ENCODE results near the gene VEPH1. TPM values are rescaled to one million over a fixed set of nuclear protein-coding genes. Genes with fewer than 3 reads are reported as not detected.

VEPH1 gene
- total and polyA plus RNA-seq, 11 donors, result 0.40 to 0.79 (median 0.45) TPM; not detected in 6

- Histone ChIP-seq H3K36me3 (no peaks in the 10 kb centered on the region), H3K27me3 (no peaks in the 10 kb centered on the region), H3K27ac (no peak overlapping the region), H3K4me3 (no peak overlapping the region), H3K4me1 (peaks cover 0 to 8% (median 0%) of the 10 kb centered on the region in 12 donors), H3K9me3 (no peaks in the 10 kb centered on the region)
- TF ChIP-seq, protein P1, sequence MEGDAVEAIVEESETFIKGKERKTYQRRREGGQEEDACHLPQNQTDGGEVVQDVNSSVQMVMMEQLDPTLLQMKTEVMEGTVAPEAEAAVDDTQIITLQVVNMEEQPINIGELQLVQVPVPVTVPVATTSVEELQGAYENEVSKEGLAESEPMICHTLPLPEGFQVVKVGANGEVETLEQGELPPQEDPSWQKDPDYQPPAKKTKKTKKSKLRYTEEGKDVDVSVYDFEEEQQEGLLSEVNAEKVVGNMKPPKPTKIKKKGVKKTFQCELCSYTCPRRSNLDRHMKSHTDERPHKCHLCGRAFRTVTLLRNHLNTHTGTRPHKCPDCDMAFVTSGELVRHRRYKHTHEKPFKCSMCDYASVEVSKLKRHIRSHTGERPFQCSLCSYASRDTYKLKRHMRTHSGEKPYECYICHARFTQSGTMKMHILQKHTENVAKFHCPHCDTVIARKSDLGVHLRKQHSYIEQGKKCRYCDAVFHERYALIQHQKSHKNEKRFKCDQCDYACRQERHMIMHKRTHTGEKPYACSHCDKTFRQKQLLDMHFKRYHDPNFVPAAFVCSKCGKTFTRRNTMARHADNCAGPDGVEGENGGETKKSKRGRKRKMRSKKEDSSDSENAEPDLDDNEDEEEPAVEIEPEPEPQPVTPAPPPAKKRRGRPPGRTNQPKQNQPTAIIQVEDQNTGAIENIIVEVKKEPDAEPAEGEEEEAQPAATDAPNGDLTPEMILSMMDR (IDR thresholded peaks at IDR 0.05), result no peak
- no peak for TF ChIP-seq POLR2A (IDR thresholded peaks at IDR 0.05)
- 53 to 81% (median 72%) methylated on average over 2 of the region's 2 CpGs for WGBS, 4 donors
- DNase-seq, result no peak
- intact Hi-C loops (cut with DNase I), result no loop called here
- ATAC-seq, result no peak
Observed at GRCh38 chr3:157333551-157333991, 169.6 kb downstream of the VEPH1 start.

GRCh38 chr3:157330206-157330605, 173.0 kb downstream of the VEPH1 start:
- Histone ChIP-seq H3K27ac (no peak overlapping the region), H3K9me3 (peaks cover 0 to 3% (median 0%) of the 10 kb centered on the region in 12 donors), H3K27me3 (no peaks in the 10 kb centered on the region), H3K36me3 (no peaks in the 10 kb centered on the region), H3K4me1 (peaks cover 0 to 8% (median 0%) of the 10 kb centered on the region in 12 donors), H3K4me3 (no peak overlapping the region)
- DNase-seq (no peak), ATAC-seq (no peak)
- intact Hi-C loops (cut with DNase I), result no loop called here
- TF ChIP-seq, protein P1 (IDR thresholded peaks at IDR 0.05), result no peak
- TF ChIP-seq POLR2A (IDR thresholded peaks at IDR 0.05), result no peak
- 79 to 89% (median 82%) methylated on average over 1 of the region's 1 CpG for WGBS, 4 donors

GRCh38 chr3:157329551-157329950, 173.7 kb downstream of the VEPH1 start:
- Histone ChIP-seq H3K27me3 (no peaks in the 10 kb centered on the region), H3K4me3 (peak overlapping the region in 2 of 12 donors; percentile 12 to 15), H3K9me3 (peaks cover 0 to 3% (median 0%) of the 10 kb centered on the region in 12 donors), H3K36me3 (no peaks in the 10 kb centered on the region), H3K27ac (no peak overlapping the region), H3K4me1 (peaks cover 0 to 8% (median 0%) of the 10 kb centered on the region in 12 donors)
- TF ChIP-seq, protein P1 (IDR thresholded peaks at IDR 0.05), result no peak
- TF ChIP-seq POLR2A (IDR thresholded peaks at IDR 0.05), result no peak
- intact Hi-C loops (cut with DNase I), result no loop called here
- 68 to 86% (median 78%) methylated on average over 2 of the region's 2 CpGs for WGBS, 4 donors
- ATAC-seq, result no peak
- no peak for DNase-seq

GRCh38 chr3:157327837-157328236, 175.4 kb downstream of the VEPH1 start:
- no peaks in the 10 kb centered on the region for H3K27me3 ChIP-seq
- TF ChIP-seq POLR2A (IDR thresholded peaks at IDR 0.05), result no peak
- TF ChIP-seq, protein P1 (IDR thresholded peaks at IDR 0.05), result no peak
- peaks cover 0 to 3% (median 0%) of the 10 kb centered on the region in 12 donors for H3K9me3 ChIP-seq
- H3K4me3 ChIP-seq, result no peak overlapping the region
- H3K36me3 ChIP-seq, result no peaks in the 10 kb centered on the region
- no peak overlapping the region for H3K27ac ChIP-seq
- WGBS, 4 donors, result 79 to 90% (median 85%) methylated on average over 3 of the region's 3 CpGs
- ATAC-seq (no peak), DNase-seq (no peak)
- peaks cover 0 to 8% (median 0%) of the 10 kb centered on the region in 12 donors for H3K4me1 ChIP-seq
- intact Hi-C loops (cut with DNase I), result no loop called here
